ENCODE data around the gene TCF3.

TCF3 gene

DNA sequence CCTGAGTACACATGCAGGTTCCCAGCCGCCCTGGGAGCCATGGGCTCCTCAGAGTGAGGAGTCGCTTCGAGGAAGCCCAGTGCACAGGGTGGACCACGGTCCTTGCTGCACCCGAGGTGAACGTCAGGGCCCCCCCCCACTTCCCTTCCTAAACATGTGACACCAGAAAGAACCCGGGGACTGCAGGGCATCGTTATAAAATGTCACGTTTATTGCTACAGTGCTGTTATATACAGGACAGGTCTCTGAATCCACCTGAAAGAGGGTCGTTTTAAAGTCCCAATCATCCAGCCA, 43.4 kb downstream of the TCF3 start:
- peak in 1 of 5 donors; percentile 28 for DNase-seq

DNA sequence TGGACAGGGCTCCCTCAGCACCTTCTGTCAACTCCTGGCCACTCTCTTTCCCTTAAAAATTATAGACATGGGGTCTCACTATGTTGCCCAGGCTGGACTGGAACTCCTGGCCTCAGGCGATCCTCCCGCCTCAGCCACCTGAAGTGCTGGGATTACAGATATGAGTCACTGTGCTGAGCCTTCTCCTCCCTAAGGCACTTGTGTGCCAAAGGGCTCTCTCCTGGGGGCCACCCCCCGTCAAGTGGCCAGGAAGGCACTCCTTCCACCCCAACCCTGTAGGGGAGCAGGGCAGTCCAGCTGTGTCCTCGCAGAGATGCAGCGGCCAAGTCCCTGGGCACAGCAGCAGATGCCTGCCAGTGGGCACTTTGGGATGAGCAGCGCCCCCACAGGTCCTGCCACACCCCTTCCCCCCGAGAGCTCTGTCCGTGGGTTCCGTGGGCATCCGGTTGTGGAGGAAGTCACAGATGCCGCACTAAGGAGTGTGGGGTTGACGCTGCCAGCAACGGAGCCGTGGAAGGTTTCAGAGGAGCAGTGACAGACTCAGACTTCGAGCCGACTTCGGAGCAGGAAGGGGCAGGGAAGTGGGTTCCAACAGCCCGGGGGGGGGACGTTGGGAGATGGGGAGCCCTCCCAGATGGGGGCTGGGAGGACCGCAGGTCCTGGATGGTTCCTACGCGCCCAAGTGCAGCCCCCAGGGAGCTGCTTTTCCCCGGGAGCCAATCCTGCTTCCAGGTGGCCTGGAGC, 43.9 kb downstream of the TCF3 start:
- peak in 1 of 5 donors; percentile 24 for DNase-seq

DNA sequence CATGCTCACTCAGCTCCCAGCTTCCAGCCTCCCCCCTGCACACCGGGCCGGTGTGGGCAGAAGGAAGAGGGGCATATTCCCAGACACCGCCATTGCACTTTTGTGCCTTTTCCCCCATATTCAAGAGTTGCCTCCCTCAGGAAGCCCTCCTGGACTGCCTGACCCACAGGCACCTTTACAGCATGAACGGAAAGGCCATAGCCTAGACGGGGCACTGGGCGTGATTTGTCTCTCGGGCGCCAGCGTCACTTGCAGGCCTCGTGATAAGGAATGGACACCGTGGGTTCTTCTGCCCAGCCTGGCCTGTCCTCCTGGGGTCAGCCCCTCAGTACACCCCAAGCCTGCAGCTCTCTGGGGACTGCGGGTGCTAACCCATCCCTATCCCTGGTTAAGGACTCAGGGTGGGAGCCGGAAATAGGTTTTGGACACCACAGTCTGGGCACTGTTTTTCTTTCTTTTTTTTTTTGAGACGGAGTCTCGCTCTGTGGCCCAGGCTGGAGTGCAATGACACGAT, 46.2 kb downstream of the TCF3 start:
- DNase-seq, result no peak

DNA sequence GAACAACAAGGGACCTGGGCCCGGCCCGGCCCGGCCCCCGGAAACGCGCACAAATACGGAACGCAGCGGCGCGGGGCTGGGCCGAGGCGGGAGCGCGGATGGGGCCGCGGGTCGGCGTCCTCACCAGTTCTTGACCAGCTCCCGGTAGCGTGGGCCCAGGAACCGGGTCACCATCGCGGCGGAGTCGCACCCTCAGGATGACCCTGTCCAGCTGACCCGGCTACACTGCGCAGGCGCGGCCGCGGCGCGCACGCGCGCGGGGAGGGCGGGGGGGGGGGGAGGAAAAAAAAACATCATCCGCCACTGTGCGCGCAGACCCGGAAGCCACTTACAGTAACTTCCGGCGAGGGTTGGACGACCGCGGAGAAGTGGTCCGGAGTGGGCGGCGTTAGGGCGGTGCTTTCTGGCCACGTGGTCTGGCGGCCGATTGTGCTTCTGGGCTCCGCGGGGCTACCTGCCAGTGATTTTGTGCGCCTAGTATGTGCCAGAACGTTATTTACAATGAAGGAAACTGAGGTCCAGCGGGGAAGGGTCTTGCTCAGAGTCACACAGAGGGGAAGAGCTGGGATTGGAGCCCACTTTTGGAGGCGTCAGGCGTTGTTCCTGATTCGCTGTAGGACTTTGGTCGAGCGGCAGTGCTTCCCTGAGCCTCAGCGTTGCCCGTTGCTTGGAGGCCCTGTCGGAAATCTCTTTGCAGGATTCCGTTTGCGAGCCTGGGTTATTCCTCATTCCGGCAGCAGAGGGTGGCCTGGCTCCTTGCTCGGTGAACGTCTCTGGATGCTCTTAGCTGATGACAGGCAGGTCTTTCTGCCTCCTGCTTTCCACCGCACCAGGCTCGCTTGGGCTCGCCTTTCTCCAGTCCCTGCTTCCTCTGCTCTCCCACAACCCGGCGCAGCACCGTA, 46.9 kb downstream of the TCF3 start, which contains the start of gene UQCR11:
Gene UQCR11 (minus strand): TSS at position 227 of the 902 bp plus-strand sequence. CDS start 53 bp downstream, at position 174.
- peak; percentile 81 to 95 (median 87) for DNase-seq

- no peak for DNase-seq
Observed at GRCh38 chr19:1602091-1602707, 50.2 kb downstream of the TCF3 start.

GRCh38 chr19:1601613-1602064, 50.8 kb downstream of the TCF3 start:
- no peak for DNase-seq

DNA sequence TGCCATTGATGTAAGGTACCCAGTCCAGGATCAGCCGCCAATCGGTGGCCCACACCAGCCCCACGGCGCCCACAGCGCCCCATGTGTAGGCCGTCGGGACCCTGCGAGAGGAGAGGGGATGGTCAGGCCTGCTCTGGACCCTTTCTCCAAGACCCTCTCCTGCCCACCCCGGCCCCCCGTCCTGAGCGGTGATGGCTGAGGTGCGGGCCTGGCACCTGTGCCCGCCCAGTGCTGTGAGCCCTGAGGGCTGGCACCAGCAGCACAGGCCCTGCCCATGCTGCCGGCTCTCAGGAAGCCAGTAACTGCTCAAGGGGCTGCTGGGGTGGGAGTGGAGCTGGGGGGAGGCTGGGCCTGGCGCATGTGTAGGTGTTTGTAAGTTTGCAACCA, 53.0 kb downstream of the TCF3 start:
- DNase-seq, result no peak

- DNase-seq, result no peak
Observed at GRCh38 chr19:1598777-1599459, 53.5 kb downstream of the TCF3 start.

GRCh38 chr19:1593501-1593772, 59.0 kb downstream of the TCF3 start:
- DNase-seq, result no peak

- peak; percentile 79 to 91 (median 82) for DNase-seq
Observed at GRCh38 chr19:1592755-1593500, 59.5 kb downstream of the TCF3 start, which contains the start of gene MBD3. TSS of gene MBD3 (minus strand) at chr19:1592865. CDS start at chr19:1592631, 234 bp downstream.

DNA sequence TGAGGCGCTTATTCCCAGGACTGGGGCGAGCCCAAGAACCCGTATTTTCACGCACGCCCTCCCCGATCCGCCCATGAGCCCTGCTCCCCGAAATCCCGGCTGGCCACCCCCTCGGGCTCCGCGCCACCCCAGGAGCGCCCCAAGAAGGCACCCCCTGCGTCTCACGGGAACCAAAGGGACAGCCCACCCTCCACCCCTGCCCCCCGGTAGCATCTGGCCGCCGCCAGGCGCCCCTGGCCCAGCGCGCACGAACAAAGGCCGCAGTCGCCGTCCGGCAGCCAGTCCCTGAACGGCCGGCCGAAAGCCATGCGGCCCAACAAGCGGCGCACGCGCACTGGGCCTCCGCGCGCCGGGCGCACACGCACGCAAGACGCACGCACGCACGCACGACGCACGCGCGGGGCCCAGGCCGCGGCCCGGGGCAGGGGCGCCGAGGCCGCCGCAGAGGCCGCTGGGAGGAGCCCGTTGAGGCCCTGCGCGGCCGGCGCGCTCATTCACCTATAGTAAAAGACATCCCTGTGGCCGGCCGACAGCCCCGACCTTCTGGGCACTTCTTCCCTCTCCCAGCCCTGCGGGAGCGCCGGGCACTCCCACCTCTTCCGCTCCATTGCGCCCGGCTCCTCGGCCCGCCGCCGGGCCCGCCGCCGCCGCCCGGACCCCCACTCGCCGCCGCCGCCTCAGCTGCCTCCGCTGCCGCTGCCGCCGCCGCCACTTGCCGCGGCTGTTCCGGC, 60.2 kb downstream of the TCF3 start:
- DNase-seq, result peak; percentile 71 to 87 (median 72)

- no peak for DNase-seq
Observed at GRCh38 chr19:1591421-1592023, 60.9 kb downstream of the TCF3 start.

GRCh38 chr19:1590641-1591397, 61.6 kb downstream of the TCF3 start:
- peak in 1 of 5 donors; percentile 32 for DNase-seq

- DNase-seq, result no peak
Observed at GRCh38 chr19:1587872-1588271, 64.5 kb downstream of the TCF3 start.

- no peak for DNase-seq
Observed at GRCh38 chr19:1585243-1585580, 67.2 kb downstream of the TCF3 start.

DNA sequence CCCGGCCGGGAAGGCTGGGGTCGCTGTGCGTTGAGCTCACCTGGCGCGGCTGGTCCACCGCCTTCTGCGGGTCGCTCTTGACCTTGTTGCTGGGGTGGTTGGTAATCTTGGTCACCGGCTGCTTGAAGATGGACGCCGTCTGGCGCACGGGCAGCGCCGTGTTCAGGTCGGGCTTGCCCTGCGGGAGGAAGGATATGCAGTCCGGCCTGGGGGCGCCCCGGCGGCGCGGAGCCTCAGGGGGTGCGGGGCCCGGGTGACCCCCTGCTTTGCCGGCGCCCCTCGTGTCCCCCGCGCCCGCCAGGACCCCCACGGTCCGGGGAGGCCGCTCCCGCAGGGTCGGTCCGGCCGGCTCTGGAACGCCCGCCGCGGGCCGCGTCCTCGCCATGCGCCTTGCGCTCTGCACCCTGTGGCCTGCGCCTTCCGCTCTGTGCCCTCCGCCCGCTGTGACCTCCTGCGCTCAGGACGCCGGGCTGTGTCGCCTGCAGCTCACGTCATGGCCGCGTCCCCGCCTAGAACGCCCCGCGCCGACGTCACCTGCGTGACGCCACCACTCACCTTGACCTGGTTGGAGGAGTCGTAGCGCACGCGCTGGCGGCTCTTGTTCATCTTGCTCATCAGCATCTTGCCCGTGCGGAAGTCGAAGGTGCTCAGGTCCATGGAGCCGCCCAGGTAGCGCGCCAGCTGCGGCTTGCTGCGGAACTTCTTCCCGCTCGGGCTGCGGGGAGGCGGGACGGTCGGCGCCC, 67.7 kb downstream of the TCF3 start:
- DNase-seq, result no peak

- no peak for DNase-seq
Observed at GRCh38 chr19:1582201-1582600, 70.2 kb downstream of the TCF3 start.

- no peak for DNase-seq
Observed at GRCh38 chr19:1580957-1581356, 71.5 kb downstream of the TCF3 start.

- no peak for DNase-seq
Observed at GRCh38 chr19:1580382-1580781, 72.0 kb downstream of the TCF3 start.

Data from T-helper 1 cell (primary cell).